GM13976 (cell line): ENCODE measurements around the gene MPP1.

Experiments
- DNase-seq: peaks from one replicate; pipeline ENCODE4 v3.0.0; 2012; ENCODE audit warnings: low spot score
- CTCF ChIP-seq: IDR thresholded peaks from 2 replicates; pipeline ENCODE4 v1.5.1; 2012; ENCODE audit warnings: borderline replicate concordance, mild to moderate bottlenecking; ENCODE audit not compliant: insufficient read depth; ENCODE audit errors: extremely low read depth, missing control alignments, control extremely low read depth
- in situ Hi-C: fragments of 300-500 bp; cut with MboI; formaldehyde crosslinking; loops from one replicate; pipeline ENCODE4 v1.12.0; 2022; ENCODE audit warnings: low sequenced_read_pairs, mixed read lengths, inconsistent platforms; ENCODE audit not compliant: unreplicated experiment

The MPP1 gene

GRCh38 chrX:154804957-154805695 is at the start of gene MPP1:
TSS of gene MPP1 (minus strand) at chrX:154805485. CDS start at chrX:154805373, 112 bp downstream.
- in situ Hi-C loops, result loop anchor here (25.0 kb wide), 1 partner anchor 107 kb away; no protein-coding TSS in a partner anchor
- no peak for TF ChIP-seq CTCF
- DNase-seq, result peak; percentile 90

GRCh38 chrX:154850957-154851611 is 45.8 kb upstream of the MPP1 start:
- DNase-seq, result no peak
- TF ChIP-seq CTCF, result no peak
- in situ Hi-C loops, result no loop called here

- DNase-seq, result peak; percentile 45
- in situ Hi-C loops, result loop anchor here (25.0 kb wide), 1 partner anchor 254 kb away; the partner anchor contains the start of gene CTAG1A
- TF ChIP-seq CTCF, result peak; percentile 17
Observed at GRCh38 chrX:154840856-154841255, 35.6 kb upstream of the MPP1 start.

- no peak for DNase-seq
- TF ChIP-seq CTCF, result no peak
- in situ Hi-C loops, result loop anchor here (25.0 kb wide), 1 partner anchor 249 kb away; the partner anchor contains the start of gene CTAG1A
Observed at GRCh38 chrX:154836163-154836562, 30.9 kb upstream of the MPP1 start.

- no peak for TF ChIP-seq CTCF
- in situ Hi-C loops, result loop anchor here (25.0 kb wide), 1 partner anchor 247 kb away; the partner anchor contains the start of gene CTAG1A
- DNase-seq, result no peak
Observed at GRCh38 chrX:154834562-154834961, 29.3 kb upstream of the MPP1 start, which contains the start of gene SMIM9. TSS of gene SMIM9 (minus strand) at chrX:154834662. CDS start at chrX:154830856, 3,806 bp downstream.

- DNase-seq, result no peak
- TF ChIP-seq CTCF, result no peak
- in situ Hi-C loops, result loop anchor here (25.0 kb wide), 1 partner anchor 247 kb away; the partner anchor contains the start of gene CTAG1A
Observed at GRCh38 chrX:154833746-154834274, 28.5 kb upstream of the MPP1 start.
